Measurements from ENCODE around the gene A2ML1. TPM values are rescaled to one million over a fixed set of nuclear protein-coding genes. Genes with fewer than 3 reads are reported as not detected.
"Not testable (repeated sequence)": the region's sequence is repeated elsewhere in the genome, so short reads cannot be mapped to it uniquely, and the experiment has no call there.

The A2ML1 gene
- polyA plus RNA-seq (2013, experiment 1 of 2; ENCODE audit: insufficient read length), result not detected
- 0.12 TPM for polyA plus RNA-seq (2013, experiment 2 of 2; ENCODE audit: insufficient read length)

DNA sequence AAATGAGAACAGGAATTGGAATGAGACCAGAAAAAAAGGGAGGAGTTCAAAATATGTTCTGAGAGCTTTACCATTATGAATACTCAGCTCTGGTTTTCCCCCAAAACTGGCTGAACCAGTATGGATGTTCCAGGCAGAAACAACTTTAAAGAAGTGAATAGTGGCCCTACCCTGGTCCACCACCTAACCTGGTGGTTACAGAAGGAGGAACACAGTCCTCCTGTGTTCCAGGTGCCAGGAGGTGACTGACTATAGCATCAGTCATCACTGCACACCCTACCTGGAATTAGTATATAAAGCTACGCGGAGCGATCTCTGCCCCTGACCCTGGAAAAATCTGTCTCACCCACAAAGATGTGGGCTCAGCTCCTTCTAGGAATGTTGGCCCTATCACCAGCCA is at the start of gene A2ML1:
Gene A2ML1 (plus strand): TSS at position 324 of the 400 bp plus-strand sequence. CDS start 31 bp downstream, at position 355.
- DNase-seq, result no peak

- DNase-seq, result no peak
Observed at GRCh38 chr12:8773461-8773860, 49.0 kb upstream of the A2ML1 start.

- DNase-seq, result no peak
Observed at GRCh38 chr12:8779281-8779680, 43.1 kb upstream of the A2ML1 start.

- DNase-seq, result no peak
Observed at GRCh38 chr12:8779862-8780261, 42.6 kb upstream of the A2ML1 start.

GRCh38 chr12:8780389-8780788 is 42.0 kb upstream of the A2ML1 start:
- peak; percentile 33 for DNase-seq

- DNase-seq, result no peak
Observed at GRCh38 chr12:8781381-8782127, 40.9 kb upstream of the A2ML1 start.

DNA sequence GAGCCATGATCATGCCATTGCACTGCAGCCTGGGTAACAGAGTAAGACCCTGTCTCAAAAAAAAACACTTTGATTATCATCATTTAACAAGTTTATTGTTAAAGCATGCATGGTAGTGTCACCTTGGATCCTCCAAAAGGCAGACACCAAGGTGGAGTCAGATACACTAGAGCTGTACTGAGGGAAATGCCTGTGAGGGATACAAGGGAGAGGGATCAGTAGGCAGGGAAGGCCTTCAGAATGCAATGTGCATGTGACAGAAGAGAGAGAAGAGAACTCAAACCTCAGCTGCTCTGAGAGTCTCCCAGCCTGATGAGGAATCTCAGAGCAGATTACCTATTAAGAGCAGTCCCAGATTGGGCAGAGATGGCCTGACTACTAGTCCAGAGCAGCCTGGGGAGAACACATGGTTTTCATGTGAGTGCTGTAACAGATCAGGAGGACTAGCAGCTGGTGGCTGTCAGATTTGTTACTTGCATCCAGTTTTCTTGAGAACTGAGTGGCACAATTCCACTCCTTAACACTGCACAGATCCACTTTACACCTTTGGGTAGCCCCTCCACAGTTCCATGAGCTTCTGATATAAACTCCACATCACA is 38.0 kb upstream of the A2ML1 start:
- no peak for DNase-seq

- no peak for DNase-seq
Observed at GRCh38 chr12:8785499-8785898, 36.9 kb upstream of the A2ML1 start.

DNA sequence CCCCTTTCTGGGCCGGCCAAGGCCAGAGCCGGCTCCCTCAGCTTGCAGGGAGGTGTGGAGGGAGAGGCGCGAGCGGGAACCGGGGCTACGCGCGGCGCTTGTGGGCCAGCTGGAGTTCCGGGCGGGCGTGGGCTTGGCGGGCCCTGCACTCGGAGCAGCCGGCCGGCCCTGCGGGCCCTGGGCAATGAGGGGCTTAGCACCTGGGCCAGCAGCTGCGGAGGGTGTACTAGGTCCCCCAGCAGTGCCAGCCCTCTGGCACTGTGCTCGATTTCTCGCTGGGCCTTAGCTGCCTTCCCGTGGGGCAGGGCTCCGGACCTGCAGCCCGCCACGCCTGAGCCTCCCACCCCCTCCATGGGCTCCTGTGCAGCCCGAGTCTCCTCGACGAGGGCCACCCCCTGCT is 35.2 kb upstream of the A2ML1 start:
- not testable (repeated sequence) for DNase-seq

DNA sequence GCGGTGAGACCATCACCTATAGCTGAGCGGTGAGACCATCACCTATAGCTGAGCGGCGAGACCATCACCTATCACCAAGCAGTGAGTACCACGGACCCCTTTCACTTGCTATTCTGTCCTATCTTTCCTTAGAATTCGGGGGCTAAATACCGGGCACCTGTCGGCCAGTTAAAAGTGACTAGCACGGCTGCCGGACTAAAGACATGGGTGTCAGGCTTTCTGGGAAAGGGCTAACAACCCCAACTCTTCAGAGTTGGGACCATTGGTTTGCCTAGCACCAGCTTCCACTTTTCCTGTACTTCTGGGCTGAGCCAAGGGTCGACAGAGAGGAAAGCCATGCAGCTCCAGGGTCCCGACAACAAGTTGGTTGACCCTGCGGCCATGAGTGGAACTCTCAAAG is 33.7 kb upstream of the A2ML1 start:
- not testable (repeated sequence) for DNase-seq

DNA sequence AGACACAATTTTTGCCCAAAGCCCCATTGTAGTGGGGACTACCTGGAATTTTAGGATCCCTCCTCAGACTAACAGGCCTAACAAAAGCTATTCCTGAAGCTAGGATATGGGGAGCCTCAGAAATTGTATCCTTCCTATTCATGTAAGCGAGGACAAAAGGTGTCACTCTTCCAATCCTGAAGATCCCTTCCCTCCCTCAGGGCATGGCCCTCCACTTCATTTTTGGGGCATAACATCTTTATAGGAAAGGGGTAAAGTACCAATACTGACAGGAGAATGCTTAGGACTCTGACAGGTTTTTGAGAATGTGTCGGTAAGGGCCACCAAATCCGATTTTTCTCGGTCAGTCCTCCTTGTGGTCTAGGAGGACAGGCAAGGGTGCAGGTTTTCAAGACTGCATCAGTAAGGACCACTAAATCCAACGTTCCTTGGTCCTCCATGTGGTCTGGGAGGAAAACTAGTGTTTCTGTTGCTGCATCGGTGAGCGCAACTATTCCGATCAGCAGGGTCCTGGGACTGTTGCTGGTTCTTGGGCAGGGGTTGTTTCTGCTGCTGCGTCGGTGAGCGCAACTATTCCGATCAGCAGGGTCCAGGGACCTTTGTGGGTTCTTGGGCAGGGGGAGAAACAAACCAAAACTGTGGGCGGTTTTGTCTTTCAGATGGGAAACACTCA is 32.9 kb upstream of the A2ML1 start:
- DNase-seq, result not testable (repeated sequence)

- not testable (repeated sequence) for DNase-seq
Observed at GRCh38 chr12:8793226-8793625, 29.2 kb upstream of the A2ML1 start.

DNA sequence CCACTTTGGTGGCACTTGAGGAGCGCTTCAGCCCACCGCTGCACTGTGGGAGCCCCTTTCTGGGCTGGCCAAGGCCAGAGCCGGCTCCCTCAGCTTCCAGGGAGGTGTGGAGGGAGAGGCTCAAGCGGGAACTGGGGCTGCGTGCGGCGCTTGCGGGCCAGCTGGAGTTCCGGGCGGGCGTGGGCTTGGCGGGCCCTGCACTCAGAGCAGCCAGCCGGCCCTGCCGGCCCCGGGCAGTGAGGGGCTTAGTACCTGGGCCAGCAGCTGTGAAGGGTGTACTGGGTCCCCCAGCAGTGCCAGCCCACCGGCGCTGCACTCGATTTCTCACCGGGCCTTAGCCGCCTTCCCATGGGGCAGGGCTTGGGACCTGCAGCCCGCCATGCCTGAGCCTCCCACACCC is 27.8 kb upstream of the A2ML1 start:
- not testable (repeated sequence) for DNase-seq

GRCh38 chr12:8796831-8797626 is 25.4 kb upstream of the A2ML1 start:
- DNase-seq, result no peak

GRCh38 chr12:8801213-8801612 is 21.2 kb upstream of the A2ML1 start:
- not testable (repeated sequence) for DNase-seq

DNA sequence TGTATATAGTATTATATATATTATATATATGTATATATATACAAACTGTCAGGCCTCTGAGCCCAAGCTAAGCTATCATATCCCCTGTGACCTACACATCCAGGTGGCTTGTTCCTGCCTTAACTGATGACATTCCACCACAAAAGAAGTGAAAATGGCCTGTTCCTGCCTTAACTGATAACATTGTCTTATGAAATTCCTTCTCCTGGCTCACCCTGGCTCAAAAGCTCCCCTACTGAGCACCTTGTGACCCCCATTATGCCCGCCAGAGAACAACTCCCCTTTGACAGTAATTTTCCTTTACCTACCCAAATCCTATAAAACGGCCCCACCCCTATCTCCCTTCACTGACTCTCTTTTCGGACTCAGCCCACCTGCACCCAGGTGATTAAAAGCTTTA is 17.6 kb upstream of the A2ML1 start:
- DNase-seq, result not testable (repeated sequence)

GRCh38 chr12:8805487-8805886 is 16.9 kb upstream of the A2ML1 start:
- DNase-seq, result not testable (repeated sequence)

DNA sequence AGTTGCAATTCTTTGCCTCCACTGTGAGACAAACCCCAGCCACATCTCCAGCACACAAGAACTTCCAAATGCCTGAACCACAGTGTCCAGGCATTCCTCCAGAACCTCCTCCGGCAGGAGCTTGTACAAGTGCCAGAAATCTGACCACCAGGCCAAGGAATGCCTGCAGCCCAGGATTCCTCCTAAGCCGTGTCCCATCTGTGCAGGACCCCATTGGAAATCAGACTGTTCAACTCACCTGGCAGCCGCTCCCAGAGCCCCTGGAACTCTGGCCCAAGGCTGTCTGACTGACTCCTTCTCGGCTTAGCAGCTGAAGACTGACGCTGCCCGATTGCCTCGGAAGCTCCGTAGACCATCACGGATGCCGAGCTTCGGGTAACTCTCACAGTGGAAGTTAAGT is 15.3 kb upstream of the A2ML1 start:
- not testable (repeated sequence) for DNase-seq

GRCh38 chr12:8810112-8810511 is 12.3 kb upstream of the A2ML1 start:
- not testable (repeated sequence) for DNase-seq

DNA sequence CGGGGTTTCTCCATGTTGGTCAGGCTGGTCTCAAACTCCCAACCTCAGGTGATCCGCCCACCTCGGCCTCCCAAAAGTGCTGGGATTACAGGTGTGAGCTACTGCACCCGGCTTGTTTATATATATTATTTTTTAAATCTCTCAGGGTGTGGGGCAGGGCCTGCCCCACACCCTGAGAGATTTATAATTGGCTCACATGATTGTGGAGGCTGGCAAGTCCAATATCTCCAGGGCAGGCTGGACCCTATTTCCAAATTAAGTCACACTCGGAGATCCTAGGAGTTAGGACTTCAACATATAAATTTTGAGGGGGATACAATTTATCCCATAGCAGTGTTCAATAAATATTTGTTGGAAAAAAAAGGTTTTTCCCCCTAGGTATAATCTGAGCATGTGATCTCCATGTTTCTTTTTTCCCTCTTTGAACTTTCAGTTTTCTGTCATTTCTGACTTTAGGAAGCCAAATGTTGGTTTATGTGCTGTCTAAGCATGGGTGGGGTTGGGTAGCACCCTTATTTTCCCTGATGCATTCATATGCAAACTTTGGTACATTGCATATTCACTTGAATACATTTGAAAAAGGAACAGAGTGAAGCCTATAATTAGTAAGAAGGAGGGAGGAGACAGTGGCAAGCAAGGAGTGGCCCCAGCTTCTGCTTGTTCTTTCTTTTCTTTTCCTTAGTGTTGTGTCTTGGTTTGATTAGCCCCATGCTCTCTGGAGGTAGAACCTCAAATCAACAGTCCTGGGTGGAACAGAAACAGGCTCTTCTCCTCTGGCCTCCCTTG is 8.7 kb upstream of the A2ML1 start:
- DNase-seq, result no peak

DNA sequence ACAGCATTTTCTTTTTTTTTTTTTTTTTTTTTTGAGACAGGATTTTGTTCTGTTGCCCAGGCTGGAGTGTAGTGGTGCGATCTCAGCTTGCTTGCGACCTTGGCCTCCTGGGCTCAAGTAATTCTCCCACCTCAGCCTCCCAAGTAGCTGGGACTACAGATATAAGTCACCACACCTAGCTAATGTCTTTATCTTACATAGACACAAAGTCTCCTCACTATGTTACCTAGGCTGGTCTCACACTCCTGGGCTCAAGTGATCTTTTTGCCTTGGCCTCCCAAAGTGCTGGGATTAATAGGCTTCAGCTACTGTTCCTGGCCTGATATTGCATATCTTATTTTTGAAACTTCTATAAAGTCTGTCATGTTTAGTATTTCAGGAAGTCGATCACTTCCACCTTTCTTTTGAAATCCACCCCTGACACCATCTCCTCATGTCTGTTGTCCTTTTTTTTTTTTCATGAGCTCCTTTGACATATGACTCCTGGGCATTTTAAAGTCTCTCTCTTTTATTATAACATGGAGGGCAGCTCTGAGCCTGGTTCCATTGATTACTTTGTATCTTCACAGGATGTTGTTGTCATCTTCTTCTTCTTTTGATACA is 5.9 kb upstream of the A2ML1 start:
- DNase-seq, result no peak
